Osteoblast (primary cell): ENCODE results near the gene VTI1B. TPM values are rescaled to one million over a fixed set of nuclear protein-coding genes. Genes with fewer than 3 reads are reported as not detected.
"Not testable (repeated sequence)": the region's sequence is repeated elsewhere in the genome, so short reads cannot be mapped to it uniquely, and the experiment has no call there.

Experiments used
- DNase-seq: peaks from one replicate; pipeline ENCODE4 v3.0.0; 2011; ENCODE audit warnings: low spot score, mixed read lengths; ENCODE audit not compliant: insufficient read length; ENCODE audit errors: missing footprints
- H2AFZ ChIP-seq: 2 replicates; pipeline ENCODE4 v1.6.0; 2011; ENCODE audit warnings: mild to moderate bottlenecking, low read length
- H3K27ac ChIP-seq: 2 replicates; pipeline ENCODE4 v1.5.1; 2011; ENCODE audit warnings: mild to moderate bottlenecking, low read depth, low read length, moderate library complexity
- H3K27me3 ChIP-seq: 2 replicates; pipeline ENCODE4 v1.6.0; 2012; ENCODE audit warnings: mild to moderate bottlenecking, control low read depth, inconsistent platforms, low read length, moderate library complexity; ENCODE audit not compliant: insufficient read depth
- H3K36me3 ChIP-seq: 2 replicates; pipeline ENCODE4 v1.5.1; 2011; ENCODE audit warnings: mild to moderate bottlenecking, low read length, control low read depth, moderate library complexity; ENCODE audit not compliant: insufficient read depth
- H3K4me1 ChIP-seq: 2 replicates; pipeline ENCODE4 v1.5.1; 2011; ENCODE audit warnings: mild to moderate bottlenecking, low read length, control low read depth, moderate library complexity; ENCODE audit not compliant: insufficient read depth
- H3K4me2 ChIP-seq: 2 replicates; pipeline ENCODE4 v1.6.0; 2011; ENCODE audit warnings: mild to moderate bottlenecking, low read length; ENCODE audit not compliant: insufficient read depth
- H3K4me3 ChIP-seq: fragments of 200-600 bp; sonication (generic); 3 replicates; pipeline ENCODE4 v1.5.1; 2012; ENCODE audit warnings: mild to moderate bottlenecking, low read length, inconsistent platforms; ENCODE audit not compliant: insufficient read depth
- H3K79me2 ChIP-seq: 2 replicates; pipeline ENCODE4 v1.6.0; 2012; ENCODE audit warnings: mild to moderate bottlenecking, low read length, control low read depth, inconsistent platforms; ENCODE audit not compliant: insufficient read depth
- H3K9me3 ChIP-seq: 2 replicates; pipeline ENCODE4 v1.5.1; 2011; ENCODE audit warnings: low read depth, low read length, control low read depth
- H4K20me1 ChIP-seq: 2 replicates; pipeline ENCODE4 v1.6.0; 2012; ENCODE audit warnings: mild to moderate bottlenecking, low read length, control low read depth; ENCODE audit not compliant: insufficient read depth
- total RNA-seq: library from RNA; depleted of rRNA; stranded (reverse); fragments of >200 nt; gene quantifications from 2 replicates; pipeline ENCODE4 v1.2.3, GENCODE V29; 2012
- TF ChIP-seq, protein P1 (sequence below): IDR thresholded peaks from 2 replicates; pipeline ENCODE4 v1.5.1; 2011; ENCODE audit warnings: mild to moderate bottlenecking, low read depth, low read length, moderate library complexity; ENCODE audit errors: extremely low read depth

Gene VTI1B
- total RNA-seq, 1 donor = 64.1 TPM

DNA sequence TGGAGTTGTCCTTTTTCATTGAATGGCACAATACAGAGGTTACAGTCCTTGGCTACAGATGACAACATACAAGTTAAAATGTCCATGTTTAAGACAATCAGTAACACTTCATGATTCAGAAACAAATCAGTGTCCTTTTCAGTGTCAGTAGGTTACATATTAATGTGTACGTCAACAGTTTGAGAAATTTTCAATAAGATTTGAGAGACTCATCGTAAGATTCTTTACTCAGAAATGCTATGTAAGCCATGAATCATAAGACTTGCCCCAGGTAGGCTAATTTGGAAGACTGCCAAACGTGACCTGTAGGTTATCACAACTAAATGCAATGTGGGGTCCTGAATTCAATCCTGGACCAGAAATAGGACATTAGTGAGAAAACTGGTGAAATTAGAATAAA lies 30.8 kb upstream of the VTI1B start:
- Histone ChIP-seq H4K20me1 (no peaks in the 10 kb centered on the region), H3K36me3 (no peaks in the 10 kb centered on the region), H3K79me2 (no peaks in the 10 kb centered on the region), H3K27ac (no peak overlapping the region), H3K4me3 (no peak overlapping the region), H2AFZ (no peak overlapping the region), H3K4me1 (peaks cover 5% of the 10 kb centered on the region), H3K9me3 (no peaks in the 10 kb centered on the region), H3K27me3 (no peaks in the 10 kb centered on the region), H3K4me2 (no peak overlapping the region)
- TF ChIP-seq, protein P1, sequence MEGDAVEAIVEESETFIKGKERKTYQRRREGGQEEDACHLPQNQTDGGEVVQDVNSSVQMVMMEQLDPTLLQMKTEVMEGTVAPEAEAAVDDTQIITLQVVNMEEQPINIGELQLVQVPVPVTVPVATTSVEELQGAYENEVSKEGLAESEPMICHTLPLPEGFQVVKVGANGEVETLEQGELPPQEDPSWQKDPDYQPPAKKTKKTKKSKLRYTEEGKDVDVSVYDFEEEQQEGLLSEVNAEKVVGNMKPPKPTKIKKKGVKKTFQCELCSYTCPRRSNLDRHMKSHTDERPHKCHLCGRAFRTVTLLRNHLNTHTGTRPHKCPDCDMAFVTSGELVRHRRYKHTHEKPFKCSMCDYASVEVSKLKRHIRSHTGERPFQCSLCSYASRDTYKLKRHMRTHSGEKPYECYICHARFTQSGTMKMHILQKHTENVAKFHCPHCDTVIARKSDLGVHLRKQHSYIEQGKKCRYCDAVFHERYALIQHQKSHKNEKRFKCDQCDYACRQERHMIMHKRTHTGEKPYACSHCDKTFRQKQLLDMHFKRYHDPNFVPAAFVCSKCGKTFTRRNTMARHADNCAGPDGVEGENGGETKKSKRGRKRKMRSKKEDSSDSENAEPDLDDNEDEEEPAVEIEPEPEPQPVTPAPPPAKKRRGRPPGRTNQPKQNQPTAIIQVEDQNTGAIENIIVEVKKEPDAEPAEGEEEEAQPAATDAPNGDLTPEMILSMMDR = no peak
- no peak for DNase-seq

DNA sequence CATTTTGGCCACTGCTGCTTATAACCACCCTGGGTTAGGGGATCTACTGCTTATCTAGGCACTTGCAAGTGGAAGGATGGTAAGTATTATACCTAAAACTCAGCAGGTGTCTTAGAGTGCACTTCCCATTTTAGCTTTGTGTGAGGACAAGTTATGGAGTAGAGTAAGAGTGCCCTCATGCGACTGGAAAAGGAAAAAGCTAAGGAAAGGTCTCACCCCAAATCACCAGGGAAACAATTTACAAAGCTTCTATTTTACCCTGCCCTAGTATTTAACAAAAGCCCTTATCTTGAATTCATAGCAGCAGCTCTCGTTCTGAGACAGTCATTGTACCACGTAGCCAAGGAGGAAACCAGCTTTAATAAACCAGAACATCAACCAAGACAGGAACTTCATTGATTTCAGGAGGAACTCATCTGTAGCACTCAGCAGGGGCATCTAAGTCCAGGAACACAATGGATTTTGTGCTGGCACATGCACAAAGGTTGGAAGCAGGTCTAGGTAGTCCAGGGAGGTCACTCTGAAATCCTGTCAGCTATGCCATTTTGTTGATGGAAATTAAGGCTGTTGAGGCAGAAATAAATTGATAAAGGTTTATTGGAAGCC lies 30.2 kb upstream of the VTI1B start:
- Histone ChIP-seq H3K4me1 (peaks cover 5% of the 10 kb centered on the region), H3K27me3 (no peaks in the 10 kb centered on the region), H3K4me2 (no peak overlapping the region), H4K20me1 (no peaks in the 10 kb centered on the region), H3K36me3 (no peaks in the 10 kb centered on the region), H3K79me2 (no peaks in the 10 kb centered on the region), H3K9me3 (no peaks in the 10 kb centered on the region), H2AFZ (no peak overlapping the region), H3K27ac (no peak overlapping the region), H3K4me3 (no peak overlapping the region)
- DNase-seq = no peak
- TF ChIP-seq, protein P1 = peak; percentile 85

DNA sequence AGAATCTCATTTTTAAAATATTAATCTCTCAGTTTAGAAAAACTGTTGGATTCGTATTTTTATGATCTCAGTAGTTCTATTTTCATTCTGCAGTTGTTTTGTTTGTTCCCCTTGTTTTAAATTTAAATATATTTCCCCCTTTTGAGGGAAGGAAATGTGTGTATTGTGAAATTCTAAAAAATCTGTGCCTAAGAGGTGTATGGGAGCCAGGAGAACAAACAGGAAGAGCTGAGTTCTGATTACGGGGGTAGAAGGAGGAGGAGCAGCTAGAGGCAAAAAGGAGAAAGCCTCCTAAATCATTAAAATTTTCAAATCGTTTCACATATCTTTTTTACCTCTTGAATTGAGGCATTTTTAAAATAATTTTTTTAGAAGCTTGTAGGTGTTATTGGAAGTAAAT lies 29.6 kb upstream of the VTI1B start:
- H3K4me2 ChIP-seq = no peak overlapping the region
- no peaks in the 10 kb centered on the region for H3K27me3 ChIP-seq
- H3K79me2 ChIP-seq = no peaks in the 10 kb centered on the region
- no peaks in the 10 kb centered on the region for H3K9me3 ChIP-seq
- TF ChIP-seq, protein P1 = no peak
- H3K4me3 ChIP-seq = no peak overlapping the region
- H2AFZ ChIP-seq = no peak overlapping the region
- peaks cover 5% of the 10 kb centered on the region for H3K4me1 ChIP-seq
- DNase-seq = no peak
- no peaks in the 10 kb centered on the region for H3K36me3 ChIP-seq
- no peak overlapping the region for H3K27ac ChIP-seq
- no peaks in the 10 kb centered on the region for H4K20me1 ChIP-seq

DNA sequence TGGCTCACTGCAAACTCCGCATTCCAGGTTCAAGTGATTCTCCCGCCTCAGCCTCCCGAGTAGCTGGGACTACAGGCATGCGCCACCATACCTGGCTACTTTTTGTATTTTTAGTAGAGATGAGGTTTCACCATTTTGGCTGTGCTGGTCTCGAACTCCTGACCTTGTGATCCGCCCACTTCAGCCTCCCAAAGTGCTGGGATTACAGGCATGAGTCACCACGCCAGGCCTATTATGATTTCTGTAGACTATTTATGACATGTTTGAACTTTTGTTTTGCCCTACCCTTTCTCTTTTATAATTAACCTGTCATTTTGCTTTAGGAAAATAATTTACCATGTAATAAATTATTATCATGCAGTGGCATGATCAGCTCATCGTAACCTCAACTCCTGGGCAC lies 27.1 kb upstream of the VTI1B start, which contains the start of gene RDH12:
TSS of gene RDH12 (plus strand) at position 395 of the 400 bp plus-strand sequence. CDS start 20,757 bp downstream, outside the sequence.
- not testable (repeated sequence) for H4K20me1 ChIP-seq, H3K36me3 ChIP-seq, H3K4me1 ChIP-seq, H3K27me3 ChIP-seq, H3K27ac ChIP-seq, DNase-seq, H2AFZ ChIP-seq, H3K4me3 ChIP-seq, H3K79me2 ChIP-seq, H3K9me3 ChIP-seq
- peak within 1 kb of the TSS; percentile 31 for H3K4me2 ChIP-seq
